IMR-90 (cell line): ENCODE results near the gene GPR27. TPM values are rescaled to one million over a fixed set of nuclear protein-coding genes. Genes with fewer than 3 reads are reported as not detected.

Experiments used
- ATAC-seq: fragments of 200-7000 bp; cut with Tn5 transposase; 2 replicates; pipeline ENCODE4 v1.9.1; 2020; ENCODE audit warnings: low read depth, mild to moderate bottlenecking, moderate library complexity
- BruUV-seq: library from RNA; stranded (reverse); fragments of 400-500 nt; replicated peaks from 2 replicates; lab custom pipeline; 2021; lab: Mats Ljungman, UMichigan
- CTCF ChIA-PET: fragments of 300-600 bp; formaldehyde crosslinking; extraction: SDS; loops from one replicate; lab custom pipeline; 2021; ENCODE audit warnings: antibody characterized with exemption; lab: Yijun Ruan, JAX
- POLR2A ChIA-PET: fragments of 300-600 bp; sonication (Branson Sonifier 250); formaldehyde crosslinking; loops from one replicate; lab custom pipeline; 2022; ENCODE audit warnings: antibody characterized with exemption; ENCODE audit not compliant: unreplicated experiment; lab: Charles Lee
- DNase-seq: peaks from one replicate; pipeline ENCODE4 v3.0.0; 2013
- H2AFZ ChIP-seq: replicated peaks from 2 replicates; pipeline ENCODE3; 2013; ENCODE audit warnings: low read length, mild to moderate bottlenecking; ENCODE audit not compliant: poor library complexity
- H2AK5ac ChIP-seq: 2 replicates; pipeline ENCODE4 v1.6.1; 2013; ENCODE audit warnings: low read depth, low read length, inconsistent platforms
- H2AK9ac ChIP-seq: replicated peaks from 2 replicates; pipeline ENCODE3; 2013; ENCODE audit warnings: mild to moderate bottlenecking, low read depth, low read length, moderate library complexity; ENCODE audit not compliant: poor library complexity
- H2BK120ac ChIP-seq: 2 replicates; pipeline ENCODE4 v1.6.1; 2013; ENCODE audit warnings: low read depth, low read length, inconsistent platforms
- H2BK15ac ChIP-seq: 3 replicates; pipeline ENCODE4 v1.6.1; 2013; ENCODE audit warnings: low read depth, low read length, inconsistent platforms
- H2BK20ac ChIP-seq: 2 replicates; pipeline ENCODE4 v1.6.1; 2013; ENCODE audit warnings: low read depth, mild to moderate bottlenecking, inconsistent platforms, low read length, moderate library complexity
- H2BK5ac ChIP-seq: 2 replicates; pipeline ENCODE4 v1.6.1; 2013; ENCODE audit warnings: mild to moderate bottlenecking, low read depth, low read length, inconsistent platforms; ENCODE audit not compliant: poor library complexity, severe bottlenecking
- H3K14ac ChIP-seq: replicated peaks from 2 replicates; pipeline ENCODE4 v1.6.1; 2013; ENCODE audit warnings: low read depth, low read length, inconsistent platforms
- H3K18ac ChIP-seq: 2 replicates; pipeline ENCODE4 v1.6.1; 2013; ENCODE audit warnings: low read depth, low read length, control low read depth
- H3K23ac ChIP-seq: 2 replicates; pipeline ENCODE4 v1.6.1; 2013; ENCODE audit warnings: low read depth, low read length, inconsistent platforms
- H3K27ac ChIP-seq: 2 replicates; pipeline ENCODE4 v1.5.1; 2013; ENCODE audit warnings: mild to moderate bottlenecking, control low read depth, low read length; ENCODE audit not compliant: insufficient read depth
- H3K27me3 ChIP-seq: 2 replicates; pipeline ENCODE4 v1.6.1; 2013; ENCODE audit warnings: low read length; ENCODE audit not compliant: control insufficient read depth, insufficient read depth
- H3K36me3 ChIP-seq: 2 replicates; pipeline ENCODE4 v1.6.1; 2013; ENCODE audit warnings: low read length, mixed read lengths; ENCODE audit not compliant: control insufficient read depth, insufficient read depth
- H3K4ac ChIP-seq: 2 replicates; pipeline ENCODE4 v1.6.1; 2013; ENCODE audit warnings: low read depth, low read length, inconsistent platforms
- H3K4me1 ChIP-seq: 2 replicates; pipeline ENCODE4 v1.6.1; 2013; ENCODE audit warnings: low read length, mixed read lengths; ENCODE audit not compliant: control insufficient read depth, insufficient read depth
- H3K4me2 ChIP-seq: 2 replicates; pipeline ENCODE4 v1.6.1; 2013; ENCODE audit warnings: low read depth, mild to moderate bottlenecking, control low read depth, low read length, moderate library complexity
- H3K4me3 ChIP-seq: 2 replicates; pipeline ENCODE4 v1.5.1; 2013; ENCODE audit warnings: low read depth, mild to moderate bottlenecking, control low read depth, low read length, moderate library complexity; ENCODE audit not compliant: insufficient read depth
- H3K56ac ChIP-seq: 2 replicates; pipeline ENCODE4 v1.6.1; 2013; ENCODE audit warnings: low read length, inconsistent platforms; ENCODE audit not compliant: insufficient read depth; ENCODE audit errors: extremely low read depth
- H3K79me1 ChIP-seq, 2 experiments: 2 replicates each; pipeline ENCODE4 v1.6.1; 2013; ENCODE audit warnings: low read length in 2 of 2, inconsistent platforms in 1 of 2, low read depth in 1 of 2
- H3K9ac ChIP-seq: 2 replicates; pipeline ENCODE4 v1.6.1; 2013; ENCODE audit warnings: low read depth, low read length, control low read depth
- H3K9me1 ChIP-seq: 2 replicates; pipeline ENCODE4 v1.6.1; 2013; ENCODE audit warnings: low read length, inconsistent platforms; ENCODE audit not compliant: insufficient read depth
- H3K9me3 ChIP-seq: 2 replicates; pipeline ENCODE4 v1.6.1; 2013; ENCODE audit warnings: low read length; ENCODE audit not compliant: control insufficient read depth, insufficient read depth
- H4K20me1 ChIP-seq: 2 replicates; pipeline ENCODE4 v1.6.1; 2013; ENCODE audit warnings: low read length, inconsistent platforms; ENCODE audit not compliant: insufficient read depth
- H4K5ac ChIP-seq: 2 replicates; pipeline ENCODE4 v1.6.1; 2013; ENCODE audit warnings: mild to moderate bottlenecking, low read depth, low read length, control low read depth
- H4K8ac ChIP-seq, 2 experiments: 2 replicates each; pipeline ENCODE4 v1.6.1; 2013; ENCODE audit warnings: low read depth in 2 of 2, low read length in 2 of 2, control low read depth in 1 of 2, inconsistent platforms in 1 of 2
- H4K91ac ChIP-seq: 2 replicates; pipeline ENCODE4 v1.6.1; 2013; ENCODE audit warnings: low read depth, low read length, inconsistent platforms; ENCODE audit not compliant: insufficient read depth
- MAFK ChIP-seq: IDR thresholded peaks from 2 replicates; pipeline ENCODE4 v1.6.1; 2012; ENCODE audit warnings: low read depth, low read length, improper control_type of control experiment
- POLR2A ChIP-seq: IDR thresholded peaks from 2 replicates; pipeline ENCODE4 v1.6.1; 2012; ENCODE audit warnings: mild to moderate bottlenecking, low read depth, low read length
- WGBS, 2 experiments: methylation state at CpG; one replicate each; pipeline versions ENCODE4 v1.1.5 to v1.1.7; 2013; ENCODE audit warnings: missing lambda C conversion rate in 2 of 2; ENCODE audit not compliant: insufficient read length in 1 of 2; ENCODE audit errors: extremely low coverage in 2 of 2; 5-methylcytosine and 5-hydroxymethylcytosine counted together
- dilution Hi-C: fragments of 300-500 bp; cut with HindIII; formaldehyde crosslinking; loops from one replicate; pipeline ENCODE4 v1.14.3; 2018; ENCODE audit warnings: low sequenced_read_pairs; ENCODE audit not compliant: unreplicated experiment
- in situ Hi-C: fragments of 300-500 bp; cut with MboI; formaldehyde crosslinking; loops from 3 replicates; pipeline ENCODE4 v1.14.3; 2019; ENCODE audit warnings: low sequenced_read_pairs, inconsistent platforms, mixed read lengths
- intact Hi-C: fragments of 100-400 bp; cut with micrococcal nuclease; formaldehyde crosslinking; loops from 2 replicates; pipeline ENCODE4 v1.10.0; 2022
- polyA plus RNA-seq, 3 experiments: library from polyadenylated mRNA; depleted of rRNA; stranded (reverse); fragments of >200 nt; gene quantifications; 2 replicates each; pipeline ENCODE4 v1.2.3, GENCODE V29; 2012; ENCODE audit warnings: low replicate concordance in 1 of 3
- total RNA-seq: library from RNA; depleted of rRNA; stranded (reverse); fragments of >200 nt; gene quantifications from 2 replicates; pipeline ENCODE4 v1.2.3, GENCODE V29; 2012

GPR27 gene
- total and polyA plus RNA-seq, 2 of the 4 experiments (the other 2 are of a cell fraction), result not detected

DNA sequence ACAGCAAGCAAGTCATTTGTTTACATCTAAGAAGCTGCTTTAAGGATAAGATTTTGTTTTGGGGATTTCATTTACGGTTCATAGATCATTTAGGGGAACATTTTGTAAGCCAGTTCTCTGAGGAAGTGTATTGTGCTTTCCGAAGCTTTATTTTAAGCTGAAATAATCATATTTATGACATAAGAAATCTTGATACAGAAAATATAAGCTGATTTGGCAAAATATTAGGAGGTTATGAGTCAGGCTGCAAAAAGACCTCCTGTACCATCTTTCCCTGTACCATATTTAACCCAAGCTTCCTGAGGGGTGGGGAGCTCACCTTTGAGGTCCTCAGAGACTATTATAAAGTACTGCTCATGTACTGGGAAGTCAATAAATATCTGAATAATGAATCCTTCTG is 20.3 kb upstream of the GPR27 start:
- peaks cover 4% of the 10 kb centered on the region; the same call in 1 of the 2 replicates for H3K9me1 ChIP-seq
- H3K36me3 ChIP-seq, result no peaks in the 10 kb centered on the region
- H3K9ac ChIP-seq, result no peak overlapping the region
- no peak overlapping the region for H2BK15ac ChIP-seq
- no peak overlapping the region for H2BK20ac ChIP-seq
- dilution Hi-C loops (no loop called here), intact Hi-C loops (loop anchor here (5.0 to 10.0 kb wide), 2 partner anchors 131 to 1354 kb away; no protein-coding TSS in a partner anchor), in situ Hi-C loops (no loop called here)
- no peak overlapping the region for H4K91ac ChIP-seq
- ChIA-PET CTCF (interaction anchor here (0.5 to 1.0 kb wide), 3 partner anchors 12 to 1330 kb away, joined by 3 to 7 read pairs (median 4); no protein-coding TSS in a partner anchor), POLR2A (no interaction called here)
- H2AK5ac ChIP-seq, result no peak overlapping the region
- no peak for TF ChIP-seq POLR2A
- TF ChIP-seq MAFK, result peak; percentile 42; the same call in 1 of the 2 replicates
- H2BK120ac ChIP-seq, result no peak overlapping the region
- no peak overlapping the region for H3K23ac ChIP-seq
- no peak overlapping the region for H3K14ac ChIP-seq
- no peaks in the 10 kb centered on the region for H3K4me1 ChIP-seq
- no peak for DNase-seq
- H2AK9ac ChIP-seq, result no peak overlapping the region
- no peak overlapping the region for H3K4ac ChIP-seq
- WGBS, 2 experiments, result no CpG with 5 or more reads among the region's 2 CpGs
- H2AFZ ChIP-seq, result no peak overlapping the region
- H3K4me2 ChIP-seq, result no peak overlapping the region
- no peak overlapping the region for H4K5ac ChIP-seq
- no TSS peak for BruUV-seq
- H3K18ac ChIP-seq, result no peak overlapping the region
- no peaks in the 10 kb centered on the region for H3K79me1 ChIP-seq
- H3K4me3 ChIP-seq, result no peak overlapping the region
- no peak overlapping the region for H3K27ac ChIP-seq
- H3K27me3 ChIP-seq, result peaks cover 27% of the 10 kb centered on the region
- H3K9me3 ChIP-seq, result no peaks in the 10 kb centered on the region
- H4K20me1 ChIP-seq, result no peaks in the 10 kb centered on the region
- H3K56ac ChIP-seq, result no peak overlapping the region
- no peak overlapping the region for H2BK5ac ChIP-seq
- no peak overlapping the region for H4K8ac ChIP-seq
- ATAC-seq, result no peak
